ENCODE measurements around the gene SETDB2. TPM values are rescaled to one million over a fixed set of nuclear protein-coding genes. Genes with fewer than 3 reads are reported as not detected.

The SETDB2 gene
- total RNA-seq, 1 donor from 2014 or later = 25.1 TPM

DNA sequence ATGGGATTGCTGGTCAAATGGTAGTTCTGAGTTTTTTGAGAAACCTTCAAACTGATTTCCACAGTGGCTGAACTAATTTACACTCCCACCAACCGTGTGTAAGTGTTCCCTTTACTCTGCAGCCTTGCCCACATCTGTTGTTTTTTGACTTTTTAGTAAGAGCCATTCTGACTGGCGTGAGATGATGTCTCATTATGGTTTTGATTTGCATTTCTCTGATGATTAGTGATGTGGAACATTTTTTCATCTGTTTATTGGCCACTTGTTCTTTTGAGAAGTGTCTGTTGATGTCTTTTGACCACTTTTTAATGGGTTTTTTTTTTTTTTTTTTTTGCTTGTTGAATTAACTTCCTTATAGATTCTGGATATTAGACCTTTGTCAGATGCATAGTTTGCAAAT lies 4.5 kb upstream of the SETDB2 start:
- intact Hi-C loops (cut with micrococcal nuclease) = loop anchor here (5.0 kb wide), 3 partner anchors 192 to 1137 kb away; partner anchors contain the start of genes CDADC1 and RB1
- ATAC-seq (ENCODE audit: low read depth) (no peak), DNase-seq (no peak)
- peak overlapping the region; percentile 36 for H3K27ac Mint-ChIP-seq
- no peaks in the 10 kb centered on the region for H3K9me3 Mint-ChIP-seq
- H3K36me3 Mint-ChIP-seq (ENCODE audit: low read depth) = peaks cover 8% of the 10 kb centered on the region
- ChIA-PET POLR2A (no interaction called here), CTCF (no interaction called here)
- H3K27me3 Mint-ChIP-seq = no peaks in the 10 kb centered on the region
- no peak overlapping the region for H3K4me3 Mint-ChIP-seq
- TF ChIP-seq, protein P1, sequence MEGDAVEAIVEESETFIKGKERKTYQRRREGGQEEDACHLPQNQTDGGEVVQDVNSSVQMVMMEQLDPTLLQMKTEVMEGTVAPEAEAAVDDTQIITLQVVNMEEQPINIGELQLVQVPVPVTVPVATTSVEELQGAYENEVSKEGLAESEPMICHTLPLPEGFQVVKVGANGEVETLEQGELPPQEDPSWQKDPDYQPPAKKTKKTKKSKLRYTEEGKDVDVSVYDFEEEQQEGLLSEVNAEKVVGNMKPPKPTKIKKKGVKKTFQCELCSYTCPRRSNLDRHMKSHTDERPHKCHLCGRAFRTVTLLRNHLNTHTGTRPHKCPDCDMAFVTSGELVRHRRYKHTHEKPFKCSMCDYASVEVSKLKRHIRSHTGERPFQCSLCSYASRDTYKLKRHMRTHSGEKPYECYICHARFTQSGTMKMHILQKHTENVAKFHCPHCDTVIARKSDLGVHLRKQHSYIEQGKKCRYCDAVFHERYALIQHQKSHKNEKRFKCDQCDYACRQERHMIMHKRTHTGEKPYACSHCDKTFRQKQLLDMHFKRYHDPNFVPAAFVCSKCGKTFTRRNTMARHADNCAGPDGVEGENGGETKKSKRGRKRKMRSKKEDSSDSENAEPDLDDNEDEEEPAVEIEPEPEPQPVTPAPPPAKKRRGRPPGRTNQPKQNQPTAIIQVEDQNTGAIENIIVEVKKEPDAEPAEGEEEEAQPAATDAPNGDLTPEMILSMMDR (IDR thresholded peaks at IDR 0.05) = no peak
- peaks cover 34% of the 10 kb centered on the region for H3K4me1 Mint-ChIP-seq

GRCh38 chr13:49441312-49441711 lies 2.8 kb upstream of the SETDB2 start:
- CTCF ChIA-PET = no interaction called here
- no peak overlapping the region for H3K4me3 Mint-ChIP-seq

GRCh38 chr13:49441846-49442245 lies 2.2 kb upstream of the SETDB2 start:
- ATAC-seq (ENCODE audit: low read depth) (no peak), DNase-seq (no peak)
- no peaks in the 10 kb centered on the region for H3K9me3 Mint-ChIP-seq
- intact Hi-C loops (cut with micrococcal nuclease) = loop anchor here (5.0 kb wide), 3 partner anchors 195 to 1140 kb away; partner anchors contain the start of genes CDADC1 and RB1
- H3K27ac Mint-ChIP-seq = no peak overlapping the region
- ChIA-PET CTCF (no interaction called here), POLR2A (interaction anchor here (0.7 kb wide), 1 partner anchor 194 kb away, joined by 3 read pairs; no protein-coding TSS in a partner anchor)
- no peak overlapping the region for H3K4me3 Mint-ChIP-seq
- no peaks in the 10 kb centered on the region for H3K27me3 Mint-ChIP-seq
- peaks cover 53% of the 10 kb centered on the region for H3K4me1 Mint-ChIP-seq
- TF ChIP-seq, protein P1 (IDR thresholded peaks at IDR 0.05) = no peak
- H3K36me3 Mint-ChIP-seq (ENCODE audit: low read depth) = peaks cover 22% of the 10 kb centered on the region

More at GRCh38 chr13:49441312-49441711, 2.8 kb upstream of the SETDB2 start:
- Mint-ChIP-seq H3K4me1 (peaks cover 48% of the 10 kb centered on the region), H3K27me3 (no peaks in the 10 kb centered on the region), H3K27ac (no peak overlapping the region), H3K36me3 (ENCODE audit: low read depth) (peaks cover 20% of the 10 kb centered on the region), H3K9me3 (no peaks in the 10 kb centered on the region)
- POLR2A ChIA-PET = interaction anchor here (0.7 kb wide), 2 partner anchors 8 to 194 kb away, joined by 3 read pairs; no protein-coding TSS in a partner anchor
- DNase-seq = no peak
- ATAC-seq (ENCODE audit: low read depth) = no peak
- intact Hi-C loops (cut with micrococcal nuclease) = loop anchor here (5.0 kb wide), 3 partner anchors 194 to 1139 kb away; partner anchors contain the start of genes CDADC1 and RB1
- TF ChIP-seq, protein P1 (IDR thresholded peaks at IDR 0.05) = no peak

DNA sequence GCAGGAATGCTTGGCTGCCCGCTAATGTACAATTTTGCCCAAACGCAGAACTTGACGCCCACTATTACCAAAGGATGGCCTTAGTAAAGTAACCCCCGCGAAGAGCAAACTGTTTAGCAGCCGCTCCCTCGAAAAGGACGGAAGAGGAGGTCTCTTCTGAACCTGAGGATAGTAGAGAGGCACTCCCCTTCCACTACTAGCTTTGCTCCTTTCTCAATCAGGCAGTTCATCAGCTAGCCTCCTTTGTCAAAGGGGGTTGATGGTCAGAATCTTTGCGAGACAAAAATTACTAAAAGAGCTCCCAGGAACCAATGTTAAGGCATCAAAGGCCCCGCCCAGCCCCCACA lies 744 bp upstream of the SETDB2 start:
- Mint-ChIP-seq H3K9me3 (no peaks in the 10 kb centered on the region), H3K36me3 (ENCODE audit: low read depth) (peaks cover 22% of the 10 kb centered on the region), H3K4me3 (peak overlapping the region; percentile 94), H3K27me3 (no peaks in the 10 kb centered on the region), H3K4me1 (peaks cover 66% of the 10 kb centered on the region), H3K27ac (peak overlapping the region; percentile 99)
- ChIA-PET POLR2A (interaction anchor here (0.5 to 4.3 kb wide), 21 partner anchors 10 to 1437 kb away, joined by 3 to 85 read pairs (median 6); partner anchors contain the start of genes ARL11, EBPL, PHF11 and RCBTB1), CTCF (interaction anchor here (1.2 to 2.3 kb wide), 3 partner anchors 12 to 349 kb away, joined by 3 to 18 read pairs (median 3); partner anchors contain the start of gene KPNA3)
- DNase-seq = peak; percentile 15
- ATAC-seq (ENCODE audit: low read depth) = no peak
- intact Hi-C loops (cut with micrococcal nuclease) = loop anchor here (5.0 kb wide), 3 partner anchors 196 to 1141 kb away; partner anchors contain the start of genes CDADC1 and RB1
- TF ChIP-seq, protein P1 (IDR thresholded peaks at IDR 0.05) = no peak

All from activated B cell treated with CpG ODN at 0.5 μM for 24 hours (primary cell).